ENCODE measurements around the gene PDGFD.

Gene PDGFD

DNA sequence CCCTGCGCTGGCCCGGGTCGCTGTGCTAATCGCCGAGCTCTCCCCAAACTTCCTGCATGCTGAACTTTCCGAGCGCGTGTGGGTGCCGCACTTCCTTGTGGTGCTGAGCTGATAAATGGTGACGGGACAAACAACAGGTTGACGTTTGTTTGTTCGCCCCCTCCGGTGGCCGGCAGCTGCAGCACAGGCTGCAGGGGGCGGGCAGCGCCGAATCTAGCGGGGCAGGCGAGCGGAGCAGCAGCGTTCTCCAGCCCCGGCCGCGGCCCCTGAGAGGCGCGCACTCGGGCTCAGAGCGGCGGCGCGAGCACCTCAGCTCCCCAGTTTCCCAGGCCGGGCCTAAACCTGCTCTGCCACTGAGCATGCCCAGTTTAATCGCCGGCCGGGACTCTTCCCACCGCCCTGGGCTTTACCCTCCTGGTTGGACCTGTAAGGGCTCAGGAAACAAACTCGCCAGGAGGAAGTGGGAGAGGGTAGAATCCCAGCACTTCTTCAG lies at the start of gene PDGFD:
PDGFD (minus strand) TSS at position 120 of the 493 bp plus-strand sequence.
- DNase-seq = no peak

DNA sequence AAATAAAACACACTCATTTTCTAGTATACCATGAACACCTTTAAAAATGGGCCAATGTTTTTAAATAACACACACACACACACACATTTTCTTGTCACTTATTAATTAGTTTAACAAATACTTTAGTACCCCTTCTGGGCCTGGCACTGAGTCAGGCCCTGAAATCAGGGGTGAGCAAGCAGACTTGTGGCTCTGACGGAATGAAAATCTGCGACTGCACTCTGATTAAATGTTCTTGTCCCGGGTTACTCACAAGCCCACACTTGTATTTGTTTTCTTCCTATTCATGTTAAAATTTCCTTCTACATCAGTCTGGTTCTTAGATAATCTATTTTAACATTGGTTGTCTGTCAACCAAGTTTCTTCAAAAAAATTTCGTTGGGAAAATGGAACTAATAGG lies 43.0 kb upstream of the PDGFD start:
- no peak for DNase-seq

GRCh38 chr11:104205838-104206237 lies 41.9 kb upstream of the PDGFD start:
- DNase-seq = no peak

DNA sequence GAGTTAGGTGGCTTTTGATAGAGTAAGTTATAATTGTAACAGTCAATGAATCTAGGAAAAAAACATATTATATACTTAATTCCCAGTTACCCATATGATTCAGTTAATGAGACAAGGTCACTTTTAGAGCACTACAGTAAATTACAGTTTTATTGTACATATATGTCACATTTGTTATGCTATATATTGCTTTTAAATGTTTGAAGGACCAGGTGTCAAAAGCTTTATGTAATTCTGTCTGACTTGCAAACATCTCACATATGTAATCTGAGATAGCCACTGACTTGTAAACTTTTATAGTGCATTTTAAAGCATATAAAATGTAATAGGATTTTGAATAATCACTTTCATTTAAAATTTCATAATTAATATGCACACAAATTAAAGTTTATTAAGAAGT lies 36.7 kb upstream of the PDGFD start:
- DNase-seq = no peak

- DNase-seq = no peak
These were observed 35.1 kb upstream of the PDGFD start for GRCh38 chr11:104199053-104199452.

DNA sequence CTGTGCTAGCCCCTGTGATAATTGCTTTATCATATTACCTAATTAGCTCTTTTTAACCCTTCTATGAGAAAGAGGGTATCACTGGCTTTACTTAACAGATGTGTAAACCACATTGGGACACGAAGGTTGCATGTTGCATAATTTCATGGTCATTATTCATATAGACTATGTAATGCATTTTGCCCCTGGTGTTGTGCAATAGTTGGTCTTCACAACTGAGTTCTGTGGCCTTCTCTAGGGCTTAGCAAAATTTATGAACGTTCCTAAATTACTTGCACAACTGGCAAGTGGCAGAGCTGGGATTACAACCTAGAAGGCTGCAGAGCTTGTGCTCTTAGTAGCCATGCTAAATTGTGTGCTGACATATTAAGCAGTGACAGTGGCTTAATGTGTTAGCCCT lies 34.6 kb upstream of the PDGFD start:
- DNase-seq = no peak

DNA sequence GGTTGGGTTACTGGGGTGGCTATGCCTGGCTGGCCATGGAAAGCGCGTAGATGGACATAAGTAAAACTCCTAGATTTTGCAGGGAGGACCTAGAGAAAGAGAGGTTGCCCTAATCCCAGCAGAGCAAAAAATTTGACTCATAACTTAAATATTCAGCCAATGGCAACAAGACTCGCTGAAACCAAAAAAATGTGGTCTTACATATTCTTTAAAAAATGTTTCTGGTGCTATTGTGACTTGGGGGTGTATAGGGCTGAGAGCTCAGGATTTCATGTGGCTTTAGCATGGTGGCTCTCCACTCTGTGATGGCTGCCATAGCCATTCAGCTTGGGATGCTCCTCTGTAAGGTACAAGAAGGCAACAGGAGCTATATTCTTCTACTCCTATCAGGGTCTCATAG lies 27.2 kb upstream of the PDGFD start:
- no peak for DNase-seq

- DNase-seq = no peak
These were observed 19.6 kb upstream of the PDGFD start for GRCh38 chr11:104183593-104183992.

- no peak for DNase-seq
These were observed 11.8 kb upstream of the PDGFD start for GRCh38 chr11:104175769-104176168.

- DNase-seq = no peak
These were observed 5.1 kb upstream of the PDGFD start for GRCh38 chr11:104169091-104169490.

DNA sequence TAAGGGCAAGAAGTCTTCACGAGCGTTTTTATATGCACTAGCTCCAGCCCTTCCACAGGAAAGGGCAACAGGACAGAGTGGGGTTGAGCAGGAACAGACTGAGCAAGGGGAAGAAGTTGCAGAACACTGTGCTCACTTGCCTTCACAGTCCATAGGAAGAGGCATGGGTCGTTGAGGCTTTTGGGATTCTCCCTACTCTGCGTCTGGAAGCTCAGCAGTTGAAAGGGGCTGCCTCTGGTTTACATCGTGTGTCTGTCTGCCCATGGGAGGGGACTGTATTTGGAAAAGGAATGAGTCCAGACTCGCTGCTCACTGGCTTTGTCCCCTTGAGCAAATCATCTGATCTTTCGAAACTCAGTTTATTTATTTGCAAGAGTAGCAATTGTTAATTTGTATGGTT lies 1.1 kb upstream of the PDGFD start:
- no peak for DNase-seq

GRCh38 chr11:104163100-104164027 lies 583 bp downstream of the PDGFD start:
- DNase-seq = no peak

DNA sequence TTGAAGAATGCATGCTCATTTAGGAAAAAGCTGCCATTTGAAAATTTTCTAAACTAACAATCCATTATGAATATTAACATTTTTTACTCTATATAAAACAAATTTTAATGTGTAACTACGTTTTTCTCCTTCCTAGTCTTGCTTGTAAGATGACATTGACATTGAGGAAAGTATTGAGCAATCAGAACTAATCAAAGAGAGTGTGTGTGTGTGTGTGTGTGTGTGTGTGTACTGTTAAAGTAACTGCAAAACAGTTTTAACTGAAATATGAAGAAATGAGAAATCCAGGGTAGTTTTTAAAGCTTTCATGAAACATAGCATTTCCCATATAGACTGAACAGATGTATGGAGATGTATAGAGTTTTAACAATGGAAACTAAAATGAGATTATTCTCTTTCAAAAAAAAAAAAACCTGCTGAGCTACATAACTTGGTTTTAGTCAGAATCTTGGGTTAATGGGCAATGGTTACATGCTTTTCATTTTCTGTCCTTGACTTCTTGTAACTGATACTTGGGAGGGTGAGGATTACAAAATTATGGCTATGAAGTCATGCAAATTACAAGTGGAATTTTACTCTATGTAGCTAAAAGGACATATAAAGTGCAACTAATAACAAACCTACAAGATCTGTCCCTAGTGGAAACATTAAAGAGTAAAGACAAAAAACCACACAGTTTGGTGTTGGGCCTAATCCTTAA lies 2.0 kb downstream of the PDGFD start:
- no peak for DNase-seq

DNA sequence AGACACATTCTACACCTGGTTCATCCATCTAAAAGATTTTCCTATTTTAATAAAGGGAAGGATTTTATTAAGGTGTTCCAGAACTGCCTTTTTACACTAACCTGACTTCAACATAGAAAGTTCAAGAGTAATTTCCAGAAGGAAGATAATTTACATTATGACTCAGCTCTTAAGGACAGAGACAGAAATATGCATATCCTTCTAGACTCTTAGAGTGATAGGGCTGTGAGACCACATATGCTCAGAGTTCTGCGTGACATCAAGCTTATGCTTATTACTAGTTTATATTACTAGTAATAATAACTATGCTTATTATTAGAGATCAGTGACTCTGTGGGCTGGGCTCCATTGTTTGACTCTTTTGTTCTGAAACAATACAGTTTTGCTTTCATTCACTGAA lies 4.6 kb downstream of the PDGFD start:
- no peak for DNase-seq

DNA sequence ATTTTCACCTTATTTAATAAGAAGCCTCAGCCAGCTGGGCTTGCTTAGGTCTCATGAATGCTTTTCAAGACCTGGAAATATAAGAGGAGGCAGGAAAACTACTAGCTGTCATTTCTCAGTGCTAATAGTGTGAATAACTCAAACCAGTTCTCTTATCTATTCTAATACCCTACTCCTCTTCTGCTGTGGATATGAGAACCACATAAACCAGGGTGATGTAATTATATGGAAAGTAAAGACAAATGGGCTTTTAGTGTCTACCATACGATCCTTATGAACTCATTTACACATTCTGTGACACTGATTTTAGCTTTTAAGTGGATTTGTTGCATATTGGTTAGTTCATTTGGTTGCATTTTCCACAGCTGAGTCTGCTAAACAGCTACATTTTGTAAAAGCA lies 8.6 kb downstream of the PDGFD start:
- DNase-seq = no peak

GRCh38 chr11:104154296-104154695 lies 9.7 kb downstream of the PDGFD start:
- DNase-seq = no peak

DNA sequence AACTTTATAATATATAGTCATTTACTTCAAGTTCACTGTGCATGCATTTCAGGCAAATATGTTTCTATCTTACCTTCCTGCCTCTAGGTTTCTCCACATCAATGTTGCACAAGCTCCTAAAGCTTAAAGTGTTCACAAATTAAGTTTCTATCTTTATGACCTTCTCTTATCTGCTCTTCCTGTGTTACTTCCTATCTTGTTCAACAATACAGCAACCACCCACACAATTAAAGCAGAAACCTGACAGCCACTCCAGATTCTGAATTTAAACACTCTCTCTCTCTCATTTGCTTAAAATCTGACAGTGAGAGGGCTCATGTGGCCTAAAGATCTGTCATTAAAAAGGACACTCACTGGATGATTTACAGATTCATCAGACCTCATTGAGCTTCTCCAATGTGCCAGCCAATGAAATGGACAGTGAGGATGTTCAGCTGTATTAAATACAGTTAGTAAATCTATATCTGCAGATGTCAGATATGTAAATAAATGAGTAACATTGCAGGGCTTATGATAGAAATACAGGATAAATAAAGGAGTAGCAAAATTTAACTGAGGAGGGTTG lies 10.9 kb downstream of the PDGFD start:
- DNase-seq = no peak

DNA sequence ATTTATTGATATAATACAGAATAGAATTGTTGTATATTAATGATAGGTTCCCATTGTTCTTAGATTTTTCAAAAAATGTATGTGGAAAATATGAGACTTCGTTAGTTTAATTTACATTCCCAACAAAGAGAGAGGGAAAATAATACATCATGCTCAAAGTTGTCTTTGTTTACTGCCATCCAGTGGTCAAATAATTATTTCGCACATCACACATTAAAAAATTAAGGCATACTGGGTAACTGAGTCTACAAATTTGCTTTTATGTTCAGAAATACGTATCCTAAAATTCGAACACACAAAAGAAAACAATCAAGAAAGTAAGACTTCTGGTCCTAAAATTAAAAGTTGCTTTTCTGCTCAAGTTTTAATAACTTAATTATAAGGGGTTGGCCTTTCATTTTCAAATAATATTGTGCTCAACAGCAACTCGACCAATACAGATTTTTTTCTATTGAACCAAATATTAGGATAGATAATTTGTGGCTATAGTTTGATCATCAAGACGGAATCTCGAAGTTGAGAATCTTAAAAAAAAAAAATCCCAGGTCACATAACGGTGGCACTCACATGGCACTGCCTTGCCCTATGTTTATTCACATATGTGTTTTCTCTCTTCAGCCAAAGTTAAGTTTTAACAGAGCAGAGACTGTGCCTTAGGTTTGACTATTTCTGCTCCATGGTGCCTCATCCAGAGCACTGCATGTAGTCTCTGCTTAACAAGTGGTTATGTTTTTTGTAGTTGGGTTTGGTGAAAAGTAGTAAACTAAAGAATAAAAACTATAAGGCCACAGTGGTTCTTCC lies 12.3 kb downstream of the PDGFD start:
- no peak for DNase-seq

- DNase-seq = no peak
These were observed 15.2 kb downstream of the PDGFD start for GRCh38 chr11:104148706-104149105.

DNA sequence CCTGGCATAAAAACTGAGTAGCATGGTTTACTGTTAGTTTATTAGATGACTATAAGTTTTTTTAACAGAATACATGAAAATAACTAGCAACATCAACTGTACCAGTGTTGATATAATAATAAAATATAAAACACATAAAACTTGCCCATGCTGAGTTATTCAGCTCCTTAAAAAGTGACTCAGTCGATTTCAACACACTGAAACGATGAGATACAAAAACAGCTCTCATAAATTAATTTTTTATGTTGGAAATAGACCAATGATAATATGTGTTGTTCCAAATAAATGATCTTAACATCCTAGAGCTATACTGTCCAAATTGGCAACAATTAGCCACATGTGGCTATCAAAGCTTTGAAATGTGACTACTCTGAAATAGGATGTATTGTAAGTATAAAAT lies 15.9 kb downstream of the PDGFD start:
- no peak for DNase-seq

DNA sequence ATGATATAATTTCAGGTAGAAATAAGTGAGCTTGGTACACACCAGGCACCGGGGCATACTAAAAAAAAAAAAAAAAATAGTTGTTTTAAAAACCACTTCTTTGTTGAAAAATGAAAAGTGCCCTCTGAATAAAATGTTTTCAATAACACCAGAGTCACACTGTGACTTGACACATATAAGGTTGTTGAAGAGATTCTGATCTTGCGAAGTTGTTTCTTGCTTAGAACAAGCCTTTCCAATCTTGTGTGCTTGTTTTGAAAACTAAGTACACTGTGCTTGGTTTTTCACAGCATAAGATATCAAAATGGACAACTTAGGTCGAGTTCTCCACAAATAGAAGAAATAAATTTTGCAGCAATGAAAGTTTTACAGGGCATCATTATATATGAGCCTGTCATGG lies 17.0 kb downstream of the PDGFD start:
- DNase-seq = no peak

GRCh38 chr11:104146421-104146820 lies 17.5 kb downstream of the PDGFD start:
- DNase-seq = no peak

DNA sequence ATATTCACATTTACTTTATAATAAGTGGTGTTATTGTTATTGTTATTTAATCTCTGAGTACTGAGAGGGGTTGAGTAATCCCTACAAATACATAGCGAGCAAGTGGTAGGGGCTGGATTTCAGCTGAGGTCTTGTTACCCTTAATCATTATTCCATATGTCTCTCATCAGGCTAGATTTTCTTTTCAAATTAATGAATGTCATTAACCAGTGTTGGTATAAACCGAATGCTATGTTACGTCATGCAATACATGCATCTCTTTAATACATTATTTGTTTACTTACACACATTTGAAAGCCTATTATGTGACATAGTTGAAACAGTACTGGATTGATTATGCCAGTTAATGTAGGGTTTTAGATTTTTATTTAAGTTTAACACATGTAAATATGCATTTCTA lies 18.9 kb downstream of the PDGFD start:
- DNase-seq = no peak

Measured in NCI-H1694 (cell line).